Omental fat pad (tissue), 4 donors: ENCODE data around the gene DCLRE1B. TPM values are rescaled to one million over a fixed set of nuclear protein-coding genes. Genes with fewer than 3 reads are reported as not detected.

Source experiments
- ATAC-seq: fragments of 150-250 bp; one replicate; pipeline ENCODE4 v1.9.1; 2016; ENCODE audit warnings: mild to moderate bottlenecking, moderate library complexity; ENCODE audit not compliant: low FRiP score
- DNase-seq: peaks from one replicate; pipeline ENCODE4 v3.0.0-alpha.2; 2019; ENCODE audit warnings: low spot score
- CTCF ChIP-seq, 3 donors: fragments of 450-650 bp; IDR thresholded peaks; one replicate each; pipeline ENCODE4 v1.5.1; 2016 to 2017; ENCODE audit warnings: antibody characterized with exemption in 3 of 3, mild to moderate bottlenecking in 3 of 3, moderate library complexity in 2 of 3
- total RNA-seq, 4 donors: library from RNA; depleted of rRNA; stranded (reverse); fragments of >200 nt; gene quantifications; one replicate each; pipeline ENCODE4 v1.1.0, GENCODE V29; 2016

Gene DCLRE1B
- total RNA-seq, 4 donors from 2014 or later: 2.8 to 5.6 (median 4.5) TPM

GRCh38 chr1:113872219-113872935 is 32.7 kb upstream of the DCLRE1B start:
- TF ChIP-seq CTCF (IDR thresholded peaks at IDR 0.05): no peak
- DNase-seq (no peak), ATAC-seq (no peak)

- DNase-seq (no peak), ATAC-seq (no peak)
- TF ChIP-seq CTCF (IDR thresholded peaks at IDR 0.05): no peak
These were observed 30.9 kb upstream of the DCLRE1B start for GRCh38 chr1:113874012-113874879.

GRCh38 chr1:113875714-113876113 is 29.4 kb upstream of the DCLRE1B start:
- DNase-seq (no peak), ATAC-seq (no peak)
- TF ChIP-seq CTCF (IDR thresholded peaks at IDR 0.05): no peak

GRCh38 chr1:113876176-113876575 is 28.9 kb upstream of the DCLRE1B start:
- TF ChIP-seq CTCF (IDR thresholded peaks at IDR 0.05): no peak
- DNase-seq (no peak), ATAC-seq (no peak)

- ATAC-seq: no peak
- no peak for TF ChIP-seq CTCF (IDR thresholded peaks at IDR 0.05)
- DNase-seq: no peak
These were observed 25.4 kb upstream of the DCLRE1B start for GRCh38 chr1:113879739-113880038.

GRCh38 chr1:113881661-113882060 is 23.5 kb upstream of the DCLRE1B start:
- ATAC-seq (no peak), DNase-seq (no peak)
- TF ChIP-seq CTCF (IDR thresholded peaks at IDR 0.05): no peak
